Adrenal gland (tissue), 5 donors: ENCODE measurements around the gene PCSK9.

Experiments used
- CTCF ChIP-seq, 6 experiments: fragments of 450-650 bp in 4 of 6; fragments of 200-600 bp in 2 of 6; sonication (generic) in 1 of 6; IDR thresholded peaks; 1 replicate in 5 of 6; 2 replicates in 1 of 6; pipeline versions ENCODE4 v1.5.1 to v1.8.0; 2016 to 2021; ENCODE audit warnings: antibody characterized with exemption in 6 of 6, mild to moderate bottlenecking in 2 of 6, moderate library complexity in 1 of 6
- POLR2A ChIP-seq, 2 donors: fragments of 450-650 bp; IDR thresholded peaks; one replicate each; pipeline ENCODE4 v1.6.1; 2017; ENCODE audit warnings: antibody characterized with exemption in 2 of 2, mild to moderate bottlenecking in 2 of 2, moderate library complexity in 1 of 2
- donor health status: DM: no; HTN: no; CAD: no.

- no peak for TF ChIP-seq CTCF (IDR thresholded peaks at IDR 0.05)
- TF ChIP-seq POLR2A (IDR thresholded peaks at IDR 0.05): no peak
Measured at GRCh38 chr1:55062801-55063576, 23.6 kb downstream of the PCSK9 start.
